GM10266 (cell line): ENCODE measurements around the gene CDKN1C.

Source experiments
- DNase-seq: peaks from one replicate; pipeline ENCODE4 v3.0.0; 2012; ENCODE audit errors: extremely low spot score
- CTCF ChIP-seq: IDR thresholded peaks from 2 replicates; pipeline ENCODE4 v1.5.1; 2012; ENCODE audit warnings: mild to moderate bottlenecking, low read depth; ENCODE audit not compliant: control insufficient read depth, insufficient read depth; ENCODE audit errors: missing control alignments

CDKN1C gene

GRCh38 chr11:2927121-2927800 lies 41.7 kb upstream of the CDKN1C start:
- DNase-seq: no peak
- no peak for TF ChIP-seq CTCF

GRCh38 chr11:2926611-2927051 lies 41.1 kb upstream of the CDKN1C start:
- no peak for TF ChIP-seq CTCF
- DNase-seq: no peak

GRCh38 chr11:2924821-2925675 lies 39.5 kb upstream of the CDKN1C start:
- no peak for TF ChIP-seq CTCF

GRCh38 chr11:2924381-2924780 lies 38.8 kb upstream of the CDKN1C start:
- DNase-seq: no peak
- no peak for TF ChIP-seq CTCF

More at GRCh38 chr11:2924821-2925675, 39.5 kb upstream of the CDKN1C start:
- DNase-seq: no peak

GRCh38 chr11:2923446-2924375 lies 38.1 kb upstream of the CDKN1C start:
- no peak for DNase-seq
- no peak for TF ChIP-seq CTCF

GRCh38 chr11:2922655-2923054 lies 37.1 kb upstream of the CDKN1C start:
- no peak for TF ChIP-seq CTCF
- DNase-seq: no peak
